A673 (cell line): ENCODE data around the gene THADA.

Experiments
- EZH2 ChIP-seq: fragments of 200-600 bp; sonication (generic); IDR thresholded peaks from 2 replicates; pipeline ENCODE4 v1.6.1; 2017; ENCODE audit warnings: borderline replicate concordance, low read depth, mild to moderate bottlenecking, mixed read lengths, antibody characterized with exemption, low read length; ENCODE audit not compliant: poor library complexity, severe bottlenecking
- TF ChIP-seq, protein P1 (sequence below): fragments of 300-800, 200-600 bp; sonication (generic); conservative IDR thresholded peaks from 2 replicates; pipeline ENCODE4 v1.5.1; 2017; ENCODE audit warnings: low read depth, mild to moderate bottlenecking, antibody characterized with exemption, low read length, moderate library complexity, mixed read lengths

DNA sequence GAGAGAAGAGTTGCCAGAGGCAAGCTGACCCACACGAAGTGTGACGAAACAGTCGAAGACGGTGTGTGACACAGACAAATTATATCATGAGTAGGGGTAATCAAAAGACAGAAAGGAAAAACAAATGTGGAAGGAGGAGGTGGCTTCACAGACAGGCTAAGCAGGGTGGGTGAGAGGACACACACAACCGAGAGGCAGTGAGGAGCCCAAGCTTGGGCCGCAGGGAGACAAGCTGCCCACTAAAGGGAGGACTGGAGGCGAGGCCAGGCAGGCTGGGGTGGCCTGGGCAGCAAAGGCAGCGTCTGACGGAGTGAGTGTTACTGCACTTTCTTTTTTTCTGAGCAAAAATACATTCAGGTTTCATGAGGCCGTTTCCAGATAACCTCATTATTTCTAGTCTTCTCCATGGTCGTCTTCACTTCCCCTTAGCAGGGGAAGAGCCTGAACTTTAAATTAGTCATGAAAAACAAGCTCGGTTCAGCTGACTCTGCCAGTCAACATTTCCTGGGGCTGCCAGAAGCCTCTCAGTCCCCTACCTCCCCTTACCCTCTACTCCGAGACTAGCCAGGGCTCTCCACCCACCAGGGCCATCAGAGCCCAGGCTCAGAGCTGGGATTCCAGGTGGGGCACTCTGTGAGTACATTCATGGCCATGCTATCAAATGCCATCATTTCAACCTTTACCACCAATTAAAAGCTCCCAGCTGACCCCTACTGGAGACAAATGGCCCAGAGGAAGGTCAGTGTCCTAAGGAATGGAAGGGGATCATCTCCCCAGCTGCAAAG, 355.7 kb downstream of the THADA start:
- TF ChIP-seq, protein P1, sequence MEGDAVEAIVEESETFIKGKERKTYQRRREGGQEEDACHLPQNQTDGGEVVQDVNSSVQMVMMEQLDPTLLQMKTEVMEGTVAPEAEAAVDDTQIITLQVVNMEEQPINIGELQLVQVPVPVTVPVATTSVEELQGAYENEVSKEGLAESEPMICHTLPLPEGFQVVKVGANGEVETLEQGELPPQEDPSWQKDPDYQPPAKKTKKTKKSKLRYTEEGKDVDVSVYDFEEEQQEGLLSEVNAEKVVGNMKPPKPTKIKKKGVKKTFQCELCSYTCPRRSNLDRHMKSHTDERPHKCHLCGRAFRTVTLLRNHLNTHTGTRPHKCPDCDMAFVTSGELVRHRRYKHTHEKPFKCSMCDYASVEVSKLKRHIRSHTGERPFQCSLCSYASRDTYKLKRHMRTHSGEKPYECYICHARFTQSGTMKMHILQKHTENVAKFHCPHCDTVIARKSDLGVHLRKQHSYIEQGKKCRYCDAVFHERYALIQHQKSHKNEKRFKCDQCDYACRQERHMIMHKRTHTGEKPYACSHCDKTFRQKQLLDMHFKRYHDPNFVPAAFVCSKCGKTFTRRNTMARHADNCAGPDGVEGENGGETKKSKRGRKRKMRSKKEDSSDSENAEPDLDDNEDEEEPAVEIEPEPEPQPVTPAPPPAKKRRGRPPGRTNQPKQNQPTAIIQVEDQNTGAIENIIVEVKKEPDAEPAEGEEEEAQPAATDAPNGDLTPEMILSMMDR = no peak
- no peak for TF ChIP-seq EZH2
